IPS-18a (cell line): ENCODE results near the gene NFATC1.

ENCODE experiments used
- H3K27ac ChIP-seq: one replicate; pipeline ENCODE4 v1.5.1; 2013; ENCODE audit warnings: low read length
- H3K27me3 ChIP-seq: one replicate; pipeline ENCODE4 v1.6.1; 2013; ENCODE audit warnings: mild to moderate bottlenecking, low read length; ENCODE audit not compliant: control insufficient read depth, insufficient read depth
- H3K36me3 ChIP-seq: one replicate; pipeline ENCODE4 v1.6.1; 2013; ENCODE audit warnings: low read depth, low read length; ENCODE audit not compliant: control insufficient read depth
- H3K4me1 ChIP-seq: one replicate; pipeline ENCODE4 v1.6.1; 2013; ENCODE audit warnings: low read depth, low read length; ENCODE audit not compliant: control insufficient read depth
- H3K4me3 ChIP-seq: one replicate; pipeline ENCODE4 v1.5.1; 2013; ENCODE audit warnings: low read length
- H3K9ac ChIP-seq: one replicate; pipeline ENCODE4 v1.6.1; 2013; ENCODE audit warnings: mild to moderate bottlenecking, low read length, moderate library complexity
- H3K9me3 ChIP-seq: one replicate; pipeline ENCODE4 v1.6.1; 2013; ENCODE audit warnings: low read depth, low read length; ENCODE audit not compliant: control insufficient read depth

NFATC1 gene

DNA sequence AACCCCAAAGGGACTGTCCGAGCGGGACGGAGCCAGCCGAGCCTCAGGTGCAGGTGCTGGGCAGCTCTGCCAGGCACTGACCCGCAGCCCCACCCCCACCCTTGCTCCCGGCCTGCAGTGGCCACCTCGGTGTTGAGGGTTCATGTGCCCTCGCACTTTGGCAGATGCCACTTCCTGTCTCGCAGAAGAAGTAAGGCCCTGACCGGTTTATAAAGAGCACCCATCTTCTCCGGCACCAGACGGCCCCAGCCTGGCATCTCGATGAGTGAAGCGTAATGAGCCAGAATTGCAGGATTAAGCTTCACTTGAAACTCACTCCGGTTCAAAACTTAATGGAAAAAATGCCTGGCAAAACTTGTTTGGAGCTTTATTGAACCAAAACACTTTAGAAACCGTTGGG is 10.9 kb upstream of the NFATC1 start:
- Histone ChIP-seq H3K27me3 (peaks cover 21% of the 10 kb centered on the region), H3K36me3 (no peaks in the 10 kb centered on the region), H3K27ac (no peak overlapping the region), H3K9ac (no peak overlapping the region), H3K4me3 (no peak overlapping the region), H3K4me1 (no peaks in the 10 kb centered on the region), H3K9me3 (no peaks in the 10 kb centered on the region)

- H3K9me3 ChIP-seq: no peaks in the 10 kb centered on the region
- H3K27me3 ChIP-seq: peaks cover 26% of the 10 kb centered on the region
- H3K4me1 ChIP-seq: no peaks in the 10 kb centered on the region
- no peak overlapping the region for H3K27ac ChIP-seq
- H3K4me3 ChIP-seq: no peak overlapping the region
- no peak overlapping the region for H3K9ac ChIP-seq
- H3K36me3 ChIP-seq: no peaks in the 10 kb centered on the region
These were observed 10.4 kb upstream of the NFATC1 start for GRCh38 chr18:79385326-79385707.

DNA sequence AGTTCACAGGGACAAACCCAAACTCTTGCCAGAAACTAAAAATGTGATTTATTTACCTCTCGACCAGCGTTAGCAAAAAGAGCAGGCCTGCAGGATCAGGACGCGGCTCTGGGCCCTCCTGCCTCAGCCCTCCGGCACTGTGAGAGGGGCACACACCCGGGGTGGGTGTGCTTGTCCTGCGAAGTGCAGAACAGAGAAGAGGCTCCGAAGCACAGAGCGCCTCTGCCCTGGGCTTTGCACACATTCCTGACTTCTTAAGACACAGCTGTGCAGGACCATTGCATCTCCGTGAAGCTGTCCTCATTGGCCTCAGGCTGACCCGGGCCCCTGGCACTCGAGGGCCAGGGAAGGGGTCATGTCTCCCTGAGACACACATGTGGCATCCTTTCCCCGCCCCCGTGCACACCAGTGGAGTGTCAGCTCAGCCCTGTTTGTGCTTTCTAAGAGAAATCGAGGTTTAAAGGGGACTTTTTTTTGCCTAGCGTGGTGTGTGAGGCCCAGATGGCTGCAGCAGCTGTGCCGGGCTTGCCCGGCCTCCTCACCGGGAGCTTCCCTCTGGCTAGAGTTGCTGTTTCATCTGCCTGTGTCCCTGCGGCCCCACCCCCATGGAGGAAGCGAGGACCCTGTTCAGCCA is 9.9 kb upstream of the NFATC1 start:
- peaks cover 31% of the 10 kb centered on the region for H3K27me3 ChIP-seq

GRCh38 chr18:79386547-79386946 is 9.2 kb upstream of the NFATC1 start:
- H3K27me3 ChIP-seq: peaks cover 38% of the 10 kb centered on the region
- H3K4me1 ChIP-seq: no peaks in the 10 kb centered on the region
- H3K4me3 ChIP-seq: no peak overlapping the region
- H3K9me3 ChIP-seq: no peaks in the 10 kb centered on the region
- H3K36me3 ChIP-seq: no peaks in the 10 kb centered on the region
- H3K27ac ChIP-seq: no peak overlapping the region
- H3K9ac ChIP-seq: no peak overlapping the region

More for the DNA sequence above, 9.9 kb upstream of the NFATC1 start:
- Histone ChIP-seq H3K4me3 (no peak overlapping the region), H3K9me3 (no peaks in the 10 kb centered on the region), H3K27ac (no peak overlapping the region), H3K4me1 (no peaks in the 10 kb centered on the region), H3K9ac (no peak overlapping the region), H3K36me3 (no peaks in the 10 kb centered on the region)

- Histone ChIP-seq H3K27ac (no peak overlapping the region), H3K27me3 (peaks cover 44% of the 10 kb centered on the region), H3K36me3 (no peaks in the 10 kb centered on the region), H3K4me1 (no peaks in the 10 kb centered on the region), H3K4me3 (no peak overlapping the region), H3K9me3 (no peaks in the 10 kb centered on the region), H3K9ac (no peak overlapping the region)
These were observed 8.5 kb upstream of the NFATC1 start for GRCh38 chr18:79387214-79387613.

- Histone ChIP-seq H3K27ac (no peak overlapping the region), H3K36me3 (no peaks in the 10 kb centered on the region), H3K27me3 (peaks cover 48% of the 10 kb centered on the region), H3K9ac (no peak overlapping the region), H3K4me3 (no peak overlapping the region), H3K9me3 (no peaks in the 10 kb centered on the region), H3K4me1 (no peaks in the 10 kb centered on the region)
These were observed 8.1 kb upstream of the NFATC1 start for GRCh38 chr18:79387615-79388014.

GRCh38 chr18:79388043-79388442 is 7.7 kb upstream of the NFATC1 start:
- no peak overlapping the region for H3K9ac ChIP-seq
- H3K27me3 ChIP-seq: peaks cover 52% of the 10 kb centered on the region
- H3K36me3 ChIP-seq: no peaks in the 10 kb centered on the region
- H3K9me3 ChIP-seq: no peaks in the 10 kb centered on the region
- peaks cover 3% of the 10 kb centered on the region for H3K4me1 ChIP-seq
- H3K27ac ChIP-seq: no peak overlapping the region
- H3K4me3 ChIP-seq: no peak overlapping the region

DNA sequence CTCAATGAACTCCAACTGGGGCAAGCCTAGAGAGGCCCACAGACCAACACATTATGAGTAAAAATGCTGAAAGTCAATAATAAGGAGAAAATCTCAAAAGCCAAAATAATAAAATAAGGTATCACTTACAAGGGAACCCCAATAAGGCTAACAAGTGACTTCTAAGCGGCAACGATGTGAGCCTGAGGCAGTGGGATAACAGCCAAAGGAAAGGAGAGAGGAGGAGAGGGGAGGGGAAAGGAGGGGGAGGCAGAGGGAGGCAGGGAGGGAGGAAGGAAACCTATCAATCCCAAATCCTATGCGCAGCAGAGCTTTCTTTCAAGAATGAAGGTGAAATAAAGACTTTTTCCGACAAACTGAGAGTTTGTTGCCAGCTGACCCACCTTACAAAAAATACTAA is 6.0 kb upstream of the NFATC1 start:
- H3K27ac ChIP-seq: no peak overlapping the region
- H3K9me3 ChIP-seq: no peaks in the 10 kb centered on the region
- H3K9ac ChIP-seq: no peak overlapping the region
- peaks cover 67% of the 10 kb centered on the region for H3K27me3 ChIP-seq
- H3K4me1 ChIP-seq: peaks cover 9% of the 10 kb centered on the region
- no peak overlapping the region for H3K4me3 ChIP-seq
- H3K36me3 ChIP-seq: no peaks in the 10 kb centered on the region

GRCh38 chr18:79392226-79392625 is 3.5 kb upstream of the NFATC1 start:
- H3K4me1 ChIP-seq: peaks cover 12% of the 10 kb centered on the region
- no peaks in the 10 kb centered on the region for H3K36me3 ChIP-seq
- H3K4me3 ChIP-seq: no peak overlapping the region
- peaks cover 85% of the 10 kb centered on the region for H3K27me3 ChIP-seq
- no peak overlapping the region for H3K27ac ChIP-seq
- no peak overlapping the region for H3K9ac ChIP-seq
- H3K9me3 ChIP-seq: no peaks in the 10 kb centered on the region

- Histone ChIP-seq H3K9ac (peak overlapping the region; percentile 39), H3K4me3 (peak overlapping the region; percentile 56), H3K4me1 (peaks cover 15% of the 10 kb centered on the region), H3K27me3 (peaks cover 90% of the 10 kb centered on the region), H3K9me3 (no peaks in the 10 kb centered on the region), H3K36me3 (no peaks in the 10 kb centered on the region), H3K27ac (no peak overlapping the region)
These were observed 2.5 kb upstream of the NFATC1 start for GRCh38 chr18:79393181-79393634.

- Histone ChIP-seq H3K9ac (peak overlapping the region; percentile 39), H3K9me3 (no peaks in the 10 kb centered on the region), H3K36me3 (no peaks in the 10 kb centered on the region), H3K27ac (no peak overlapping the region), H3K27me3 (peaks cover 90% of the 10 kb centered on the region), H3K4me1 (peaks cover 15% of the 10 kb centered on the region), H3K4me3 (peak overlapping the region; percentile 56)
These were observed 1.8 kb upstream of the NFATC1 start for GRCh38 chr18:79393635-79394533.
